Stimulated activated CD8-positive, alpha-beta memory T cell treated with anti-CD3 and anti-CD28 coated beads, Interleukin-7, amount 100 ng/mL, for 48 hours (primary cell): ENCODE measurements around the gene TMEM150A.
"Not testable (repeated sequence)": the region's sequence is repeated elsewhere in the genome, so short reads cannot be mapped to it uniquely, and the experiment has no call there.

Experiments
- DNase-seq, 2 donors: peaks; one replicate each; pipeline ENCODE4 v3.0.0-alpha.2; 2020; ENCODE audit warnings: low read depth in 1 of 2; ENCODE audit errors: extremely low read depth in 1 of 2

The TMEM150A gene, protein sequence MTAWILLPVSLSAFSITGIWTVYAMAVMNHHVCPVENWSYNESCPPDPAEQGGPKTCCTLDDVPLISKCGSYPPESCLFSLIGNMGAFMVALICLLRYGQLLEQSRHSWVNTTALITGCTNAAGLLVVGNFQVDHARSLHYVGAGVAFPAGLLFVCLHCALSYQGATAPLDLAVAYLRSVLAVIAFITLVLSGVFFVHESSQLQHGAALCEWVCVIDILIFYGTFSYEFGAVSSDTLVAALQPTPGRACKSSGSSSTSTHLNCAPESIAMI

DNA sequence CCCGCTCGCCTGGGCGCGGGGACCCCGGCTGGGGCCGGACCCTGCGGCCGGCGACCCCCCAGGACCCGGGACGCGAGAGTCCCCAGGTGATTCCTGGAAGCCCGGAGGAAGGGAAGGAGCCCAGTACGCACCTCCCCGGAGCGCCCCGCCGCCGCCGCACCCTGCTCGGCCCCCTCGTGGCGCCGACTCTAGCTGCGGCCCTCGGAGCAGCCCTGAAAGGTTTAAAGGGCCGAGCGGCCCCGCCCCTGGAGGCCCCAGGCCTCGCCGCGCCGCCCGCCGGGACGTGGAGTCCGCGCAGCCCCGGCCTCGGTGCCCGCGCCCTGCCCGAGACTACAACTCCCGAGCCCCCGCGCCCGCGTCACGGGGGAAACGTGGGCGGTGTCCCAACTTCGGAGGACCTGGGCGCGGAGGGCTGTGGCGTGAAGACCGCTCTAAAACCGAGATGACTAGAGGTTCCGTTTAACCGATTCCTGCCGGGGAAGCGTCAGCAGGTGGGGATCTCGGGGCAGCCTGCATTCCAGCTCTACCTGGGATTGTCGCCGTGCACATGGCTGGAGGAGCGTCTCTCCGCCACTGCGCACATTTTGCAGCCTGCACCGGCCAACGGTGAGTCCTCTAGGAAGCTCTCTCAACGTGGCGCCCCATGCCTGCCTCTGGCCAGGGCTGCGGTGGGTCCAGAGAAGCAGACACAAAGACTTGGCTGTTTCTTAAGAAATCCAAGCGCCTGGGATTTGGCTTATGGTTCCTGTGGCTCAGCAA is at the start of gene TMEM150A:
Gene TMEM150A, minus strand, starts transcription at position 223 of the 759 bp plus-strand sequence. CDS start 750 bp downstream, outside the sequence.
- peak; percentile 81 to 85 for DNase-seq

GRCh38 chr2:85652056-85652455 is 49.6 kb upstream of the TMEM150A start:
- DNase-seq, result no peak

DNA sequence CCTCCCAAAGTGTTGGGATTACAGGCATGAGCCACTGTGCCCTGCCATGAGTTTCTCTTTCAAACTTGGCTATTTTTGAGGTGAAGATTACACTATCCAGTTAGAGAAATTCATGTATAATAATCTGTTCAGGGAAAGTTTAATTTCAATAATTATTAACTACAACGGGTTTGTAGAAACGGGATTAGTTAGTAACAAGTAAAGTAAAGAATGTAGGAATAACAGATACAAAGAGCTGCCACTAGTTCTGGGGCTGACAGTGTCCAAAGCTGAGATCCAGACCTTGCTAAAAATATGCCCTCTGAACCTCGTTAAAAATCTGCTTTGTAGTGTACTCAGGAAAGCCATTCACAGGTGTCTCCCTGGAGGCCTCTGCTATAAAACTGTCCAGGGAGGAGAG is 48.6 kb upstream of the TMEM150A start:
- no peak for DNase-seq

GRCh38 chr2:85650456-85650855 is 48.0 kb upstream of the TMEM150A start:
- DNase-seq, result no peak

DNA sequence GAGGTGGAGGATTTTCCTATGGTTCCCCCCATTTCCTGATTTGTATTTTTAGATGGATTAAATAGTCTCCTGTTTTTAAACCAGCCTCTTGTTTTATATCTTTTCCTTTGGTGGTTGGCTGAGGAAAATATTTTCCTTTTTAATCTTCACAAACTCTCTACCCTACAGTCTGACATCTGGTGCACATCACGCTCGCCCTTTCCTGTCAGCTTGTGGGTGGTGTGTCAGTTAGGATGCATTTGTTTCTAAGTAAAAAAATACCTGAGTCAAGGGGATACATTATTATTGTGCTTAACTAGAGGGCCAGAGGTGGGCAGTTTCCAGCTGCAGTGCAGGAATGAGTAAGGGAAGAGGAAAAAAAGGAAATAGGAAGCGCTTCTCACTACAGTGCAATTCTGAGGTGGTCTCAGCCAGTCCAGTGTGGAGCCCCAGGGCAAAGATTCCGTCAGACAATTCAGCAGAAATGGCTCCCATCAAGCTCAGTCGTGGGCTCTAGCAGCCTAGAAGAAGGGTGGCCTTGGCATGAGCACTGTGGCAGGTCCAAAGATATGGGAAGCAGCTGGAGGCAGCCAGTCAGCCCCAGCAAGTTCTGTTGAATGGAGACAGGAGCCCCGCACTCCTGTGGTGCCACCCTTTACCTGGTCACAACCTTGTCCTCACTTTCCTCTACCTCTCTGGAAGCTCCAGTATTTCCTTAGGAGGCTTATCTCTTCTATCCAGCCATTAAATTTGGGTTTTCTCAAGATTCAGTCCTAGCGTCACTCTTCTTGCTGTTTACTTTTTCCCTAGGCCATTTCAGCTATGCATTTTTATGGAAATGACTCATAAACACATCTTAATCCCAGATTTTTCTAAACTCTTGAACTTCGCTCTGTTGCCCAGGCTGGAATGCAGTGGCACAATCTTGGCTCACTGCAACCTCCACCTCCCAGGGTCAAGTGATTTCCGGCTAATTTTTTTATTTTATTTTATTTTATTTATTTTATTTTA is 47.0 kb upstream of the TMEM150A start:
- no peak for DNase-seq

GRCh38 chr2:85648619-85649018 is 46.1 kb upstream of the TMEM150A start:
- no peak for DNase-seq

DNA sequence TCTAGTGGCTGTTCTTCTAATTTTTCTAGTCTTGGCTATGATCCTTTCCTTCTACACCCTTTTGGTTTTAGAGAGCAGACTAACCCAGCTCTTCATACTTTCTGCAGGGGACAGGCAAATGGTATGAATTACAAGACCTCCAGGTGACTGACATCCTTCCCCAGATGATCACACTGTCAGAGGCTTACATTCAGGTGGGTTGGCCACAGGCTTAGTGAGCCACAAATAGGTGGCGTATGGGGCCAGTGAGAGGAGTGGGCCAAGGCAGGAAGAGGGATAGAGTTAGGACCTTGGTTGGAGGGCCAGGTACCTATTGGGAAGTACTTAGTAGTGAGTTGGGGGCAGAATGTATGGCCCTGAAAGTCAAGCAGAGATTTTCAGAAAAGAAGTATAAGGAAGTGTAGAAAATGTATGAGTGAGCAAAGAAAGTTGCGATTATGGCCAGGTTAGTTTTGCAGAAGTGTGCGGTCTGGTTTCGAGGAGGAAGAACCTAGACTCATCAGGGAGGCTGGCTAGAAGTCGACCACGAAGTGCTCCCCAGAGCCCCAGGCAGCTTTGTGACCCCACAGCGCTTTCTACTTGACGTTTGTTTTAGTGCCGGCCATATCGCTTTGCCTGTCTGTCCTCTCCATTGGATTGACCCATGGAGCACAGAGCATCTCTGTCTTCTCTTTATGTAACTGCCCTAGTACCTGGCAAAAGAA is 45.5 kb upstream of the TMEM150A start:
- DNase-seq, result no peak

DNA sequence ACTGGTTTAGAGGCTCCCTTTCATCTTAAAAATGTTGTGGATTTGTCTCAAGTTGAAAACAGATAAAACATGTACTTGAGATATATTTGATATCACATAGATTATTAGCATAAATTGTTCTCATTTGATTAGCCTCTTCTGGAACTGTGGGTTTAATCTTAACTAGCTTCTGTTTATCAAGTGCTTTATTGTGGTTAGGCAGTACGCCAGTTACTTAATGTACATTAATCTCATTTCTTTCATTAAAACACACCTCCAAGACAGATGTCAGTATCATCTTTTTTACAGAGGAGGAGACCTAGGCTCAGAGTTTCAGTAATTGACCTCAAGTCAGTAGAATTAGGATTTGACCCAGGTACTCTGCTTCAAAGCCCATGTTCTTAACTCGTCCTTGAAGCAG is 43.7 kb upstream of the TMEM150A start:
- DNase-seq, result no peak

DNA sequence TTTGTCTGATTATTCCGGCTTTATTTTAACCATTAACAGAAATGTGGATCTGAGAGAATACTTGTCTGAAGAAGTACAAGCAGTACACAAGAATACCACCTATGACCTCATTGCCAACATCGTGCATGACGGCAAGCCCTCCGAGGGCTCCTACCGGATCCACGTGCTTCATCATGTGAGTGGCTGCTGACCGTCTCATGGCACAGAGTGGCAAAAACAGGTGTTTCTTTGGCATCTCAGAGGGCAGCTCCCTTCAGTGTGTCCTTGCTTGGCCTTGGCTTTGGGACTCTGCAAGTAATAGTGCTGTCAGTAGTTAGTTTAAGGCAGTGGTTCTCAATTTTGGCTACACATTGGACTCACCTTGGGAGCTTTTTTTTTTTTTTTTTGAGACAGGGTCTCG is 42.4 kb upstream of the TMEM150A start:
- no peak for DNase-seq

GRCh38 chr2:85642725-85643124 is 40.2 kb upstream of the TMEM150A start:
- no peak for DNase-seq

DNA sequence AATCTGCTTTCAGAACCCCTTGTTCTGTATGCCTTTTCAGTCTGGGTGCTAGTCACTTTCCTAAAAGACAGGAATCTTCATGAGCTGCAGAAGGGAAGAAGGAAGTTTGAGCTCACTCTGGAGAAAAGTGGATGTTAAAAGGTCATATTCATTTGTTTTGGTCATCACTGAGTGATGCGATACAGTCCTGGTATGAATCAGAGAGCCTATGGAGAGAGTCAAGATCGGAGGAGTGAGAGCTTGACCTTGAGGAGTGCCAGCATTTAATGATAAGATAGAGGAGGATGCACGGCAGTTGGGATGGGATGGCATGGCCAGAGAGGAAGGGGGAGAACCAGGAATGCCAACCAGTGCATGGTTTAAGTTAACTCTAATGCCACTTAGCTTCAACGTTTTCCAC is 33.1 kb upstream of the TMEM150A start:
- DNase-seq, result no peak

GRCh38 chr2:85635011-85635410 is 32.5 kb upstream of the TMEM150A start:
- DNase-seq, result no peak

- no peak for DNase-seq
These were observed 28.8 kb upstream of the TMEM150A start for GRCh38 chr2:85631316-85631715.

GRCh38 chr2:85628658-85629057 is 26.2 kb upstream of the TMEM150A start:
- no peak for DNase-seq

DNA sequence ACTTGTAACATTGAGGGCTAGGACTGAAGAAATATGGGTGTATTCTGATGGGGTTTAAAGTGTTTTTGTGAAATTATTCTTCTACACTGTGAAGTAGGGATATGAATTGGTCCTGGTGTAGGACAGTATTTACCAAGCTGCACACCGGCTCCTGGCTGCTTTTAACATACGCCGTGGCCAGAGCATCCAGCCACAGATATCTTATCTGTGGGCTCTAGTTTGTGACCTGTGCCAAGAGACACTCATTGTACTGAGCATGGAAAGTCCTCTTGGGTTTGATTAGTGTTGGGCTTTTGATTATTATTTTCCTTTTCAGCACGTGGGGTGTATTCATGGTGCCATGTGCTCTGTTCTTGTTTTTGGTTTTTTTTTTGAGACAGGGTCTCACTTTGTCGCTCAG is 21.5 kb upstream of the TMEM150A start:
- no peak for DNase-seq

- DNase-seq, result no peak
These were observed 18.8 kb upstream of the TMEM150A start for GRCh38 chr2:85621338-85621737.

DNA sequence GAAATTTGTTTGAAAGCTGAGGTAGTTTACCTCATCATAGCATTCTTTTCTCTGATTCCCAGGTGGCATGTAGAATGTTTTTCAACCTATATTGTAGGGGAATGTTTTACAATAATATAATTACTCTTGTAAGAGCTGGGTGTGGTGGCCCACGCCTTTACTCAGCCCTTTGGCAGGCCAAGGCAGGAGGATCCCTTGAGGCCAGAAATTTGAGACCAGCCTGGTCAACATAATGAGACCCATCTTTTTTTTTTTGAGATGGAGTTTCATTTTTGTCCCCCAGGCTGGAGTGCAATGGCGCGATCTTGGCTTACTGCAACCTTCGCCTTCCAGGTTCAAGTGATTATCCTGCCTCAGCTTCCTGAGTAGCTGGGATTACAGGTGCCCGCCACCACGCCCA is 17.1 kb upstream of the TMEM150A start:
- DNase-seq, result no peak

- not testable (repeated sequence) for DNase-seq
These were observed 15.2 kb upstream of the TMEM150A start for GRCh38 chr2:85617723-85618122.

DNA sequence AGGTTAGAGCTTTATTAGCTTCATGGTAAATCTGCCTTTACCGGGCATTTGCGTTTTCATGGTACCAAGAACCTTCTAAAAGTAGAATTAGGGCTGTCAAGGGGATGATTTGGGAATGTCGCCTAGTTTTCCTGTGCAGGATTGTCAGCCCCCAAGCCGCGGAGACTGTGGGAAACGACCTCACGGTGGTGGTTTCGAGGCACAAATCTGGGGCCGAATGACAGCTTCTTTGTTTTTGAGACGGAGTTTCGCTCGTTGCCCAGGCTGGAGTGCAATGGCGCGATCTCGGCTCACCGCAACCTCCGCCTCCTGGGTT is 12.9 kb upstream of the TMEM150A start:
- DNase-seq, result no peak

DNA sequence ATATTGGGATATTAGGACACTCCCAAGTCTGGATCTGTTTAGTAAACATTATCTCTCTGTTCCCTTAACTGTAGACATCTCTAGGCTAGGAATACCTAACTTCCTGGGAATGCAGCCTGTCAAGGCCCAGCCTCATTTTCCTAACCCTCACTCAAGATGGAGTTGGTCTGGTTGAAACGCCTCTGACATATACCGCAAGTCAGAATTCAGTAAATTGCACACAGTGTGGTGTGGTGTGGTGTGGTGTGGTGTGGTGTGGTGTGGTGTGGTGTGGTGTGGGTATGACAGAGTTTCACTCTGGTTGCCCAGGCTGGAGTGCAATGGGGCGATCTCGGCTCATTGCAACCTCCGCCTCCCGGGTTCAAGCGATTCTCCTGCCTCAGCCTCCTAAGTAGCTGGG is 12.3 kb upstream of the TMEM150A start:
- not testable (repeated sequence) for DNase-seq
